GM06990 (cell line): Measurements from ENCODE around the gene MTCL3.
A peak's percentile ranks its signal among the peaks of the same experiment; 100 is the strongest.

Experiments
- DNase-seq: peaks from one replicate; pipeline ENCODE4 v3.0.0-alpha.2; 2011; ENCODE audit not compliant: insufficient read length; ENCODE audit errors: extremely low read depth
- H3K27me3 ChIP-seq: replicated peaks from 2 replicates; pipeline ENCODE4 v1.6.0; 2011; ENCODE audit warnings: low read length; ENCODE audit not compliant: control insufficient read depth, insufficient read depth
- H3K36me3 ChIP-seq: 2 replicates; pipeline ENCODE4 v1.5.1; 2011; ENCODE audit warnings: low read length; ENCODE audit not compliant: control insufficient read depth, insufficient read depth
- H3K4me3 ChIP-seq: replicated peaks from 2 replicates; pipeline ENCODE4 v1.5.1; 2011; ENCODE audit warnings: low read depth, mild to moderate bottlenecking, control low read depth, low read length
- TF ChIP-seq, protein P1 (sequence below): IDR thresholded peaks from 2 replicates; pipeline ENCODE4 v1.5.1; 2011; ENCODE audit warnings: low read length, control low read depth, mild to moderate bottlenecking, inconsistent platforms; ENCODE audit not compliant: insufficient read depth, poor library complexity, severe bottlenecking

MTCL3 gene

DNA sequence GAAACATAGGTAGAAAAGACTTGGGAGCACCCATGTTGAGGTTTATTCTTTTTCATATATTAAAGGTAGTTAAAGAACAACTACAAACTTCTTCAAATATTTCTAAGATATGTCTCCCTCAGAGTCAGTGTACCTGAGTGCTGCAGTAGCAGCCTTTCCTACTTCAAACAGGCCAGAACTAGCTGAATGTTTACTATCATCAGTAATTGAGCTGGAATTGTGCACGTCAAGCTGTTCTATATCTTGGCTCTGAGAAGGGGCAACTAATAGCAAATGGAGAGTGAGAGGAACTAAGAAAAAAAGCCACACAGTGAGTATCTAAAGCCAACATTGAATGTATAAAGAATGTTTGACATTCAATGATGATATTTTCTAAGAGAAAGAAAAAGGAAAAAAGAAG, 21.7 kb downstream of the MTCL3 start:
- TF ChIP-seq, protein P1, sequence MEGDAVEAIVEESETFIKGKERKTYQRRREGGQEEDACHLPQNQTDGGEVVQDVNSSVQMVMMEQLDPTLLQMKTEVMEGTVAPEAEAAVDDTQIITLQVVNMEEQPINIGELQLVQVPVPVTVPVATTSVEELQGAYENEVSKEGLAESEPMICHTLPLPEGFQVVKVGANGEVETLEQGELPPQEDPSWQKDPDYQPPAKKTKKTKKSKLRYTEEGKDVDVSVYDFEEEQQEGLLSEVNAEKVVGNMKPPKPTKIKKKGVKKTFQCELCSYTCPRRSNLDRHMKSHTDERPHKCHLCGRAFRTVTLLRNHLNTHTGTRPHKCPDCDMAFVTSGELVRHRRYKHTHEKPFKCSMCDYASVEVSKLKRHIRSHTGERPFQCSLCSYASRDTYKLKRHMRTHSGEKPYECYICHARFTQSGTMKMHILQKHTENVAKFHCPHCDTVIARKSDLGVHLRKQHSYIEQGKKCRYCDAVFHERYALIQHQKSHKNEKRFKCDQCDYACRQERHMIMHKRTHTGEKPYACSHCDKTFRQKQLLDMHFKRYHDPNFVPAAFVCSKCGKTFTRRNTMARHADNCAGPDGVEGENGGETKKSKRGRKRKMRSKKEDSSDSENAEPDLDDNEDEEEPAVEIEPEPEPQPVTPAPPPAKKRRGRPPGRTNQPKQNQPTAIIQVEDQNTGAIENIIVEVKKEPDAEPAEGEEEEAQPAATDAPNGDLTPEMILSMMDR, result no peak
- DNase-seq, result no peak
- no peaks in the 10 kb centered on the region for H3K36me3 ChIP-seq

DNA sequence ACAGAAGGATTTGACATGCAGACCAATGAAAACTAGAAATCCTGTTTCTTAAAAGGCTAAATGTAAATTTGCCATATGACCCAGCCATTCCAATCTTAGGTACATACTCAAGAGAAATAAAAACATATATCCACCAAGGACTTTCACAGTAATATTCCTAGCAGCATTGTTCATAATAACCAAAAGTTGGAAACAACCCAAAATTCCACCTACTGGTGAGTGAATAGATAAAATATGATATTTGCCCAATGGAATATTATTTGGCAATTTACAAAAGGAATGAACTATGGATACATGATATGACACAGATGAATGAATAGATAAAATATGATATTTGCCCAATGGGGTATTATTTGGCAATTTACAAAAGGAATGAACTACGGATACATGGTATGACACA, 22.7 kb downstream of the MTCL3 start:
- Histone ChIP-seq H3K27me3 (no peaks in the 10 kb centered on the region), H3K36me3 (no peaks in the 10 kb centered on the region), H3K4me3 (no peak overlapping the region)
- no peak for DNase-seq
- TF ChIP-seq, protein P1, result no peak

More for the DNA sequence above, 21.7 kb downstream of the MTCL3 start:
- no peaks in the 10 kb centered on the region for H3K27me3 ChIP-seq
- H3K4me3 ChIP-seq, result no peak overlapping the region

GRCh38 chr6:127494240-127494767, 24.8 kb downstream of the MTCL3 start:
- H3K4me3 ChIP-seq, result no peak overlapping the region
- no peak for DNase-seq
- TF ChIP-seq, protein P1, result no peak
- H3K36me3 ChIP-seq, result no peaks in the 10 kb centered on the region
- H3K27me3 ChIP-seq, result no peaks in the 10 kb centered on the region

DNA sequence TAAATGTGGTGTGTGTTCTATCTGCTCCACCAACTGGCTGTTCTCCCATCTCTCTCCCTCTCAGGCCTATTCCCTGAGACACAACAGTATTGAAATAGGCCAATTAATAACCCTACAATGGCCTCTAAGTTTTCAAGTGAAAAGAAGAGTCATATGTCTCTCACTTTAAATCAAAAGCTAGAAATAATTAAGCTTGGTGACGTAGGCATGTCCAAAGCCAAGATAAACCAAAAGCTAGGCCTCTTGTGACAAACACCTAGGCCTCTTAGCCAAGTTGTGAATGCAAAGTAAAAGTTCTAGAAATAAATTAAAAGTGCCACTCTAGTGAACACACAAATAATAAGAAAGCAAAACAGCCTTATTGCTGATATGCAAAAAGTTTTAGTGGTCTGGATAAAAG, 29.9 kb downstream of the MTCL3 start:
- DNase-seq, result no peak
- H3K27me3 ChIP-seq, result no peaks in the 10 kb centered on the region
- no peaks in the 10 kb centered on the region for H3K36me3 ChIP-seq
- TF ChIP-seq, protein P1, result no peak
- no peak overlapping the region for H3K4me3 ChIP-seq

DNA sequence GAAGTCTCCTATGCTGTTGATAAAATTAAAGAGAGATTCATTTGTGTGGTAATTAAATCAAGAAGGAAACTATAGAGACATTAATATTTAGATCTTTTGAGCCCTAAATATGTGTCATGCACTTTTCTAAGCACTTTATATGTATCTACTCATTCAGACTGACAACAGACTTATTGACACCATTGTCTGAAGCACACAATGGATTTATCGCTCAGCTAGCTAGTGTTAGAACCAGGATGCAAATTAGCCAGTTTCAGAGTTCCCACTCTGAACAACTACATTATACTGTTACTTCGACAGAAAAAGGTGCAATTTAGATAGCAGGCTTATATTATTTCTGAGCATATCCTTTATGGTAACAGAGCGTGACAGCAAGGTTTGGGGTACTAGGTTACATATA, 32.2 kb downstream of the MTCL3 start:
- H3K36me3 ChIP-seq, result no peaks in the 10 kb centered on the region
- TF ChIP-seq, protein P1, result no peak
- H3K4me3 ChIP-seq, result no peak overlapping the region
- DNase-seq, result no peak
- no peaks in the 10 kb centered on the region for H3K27me3 ChIP-seq

DNA sequence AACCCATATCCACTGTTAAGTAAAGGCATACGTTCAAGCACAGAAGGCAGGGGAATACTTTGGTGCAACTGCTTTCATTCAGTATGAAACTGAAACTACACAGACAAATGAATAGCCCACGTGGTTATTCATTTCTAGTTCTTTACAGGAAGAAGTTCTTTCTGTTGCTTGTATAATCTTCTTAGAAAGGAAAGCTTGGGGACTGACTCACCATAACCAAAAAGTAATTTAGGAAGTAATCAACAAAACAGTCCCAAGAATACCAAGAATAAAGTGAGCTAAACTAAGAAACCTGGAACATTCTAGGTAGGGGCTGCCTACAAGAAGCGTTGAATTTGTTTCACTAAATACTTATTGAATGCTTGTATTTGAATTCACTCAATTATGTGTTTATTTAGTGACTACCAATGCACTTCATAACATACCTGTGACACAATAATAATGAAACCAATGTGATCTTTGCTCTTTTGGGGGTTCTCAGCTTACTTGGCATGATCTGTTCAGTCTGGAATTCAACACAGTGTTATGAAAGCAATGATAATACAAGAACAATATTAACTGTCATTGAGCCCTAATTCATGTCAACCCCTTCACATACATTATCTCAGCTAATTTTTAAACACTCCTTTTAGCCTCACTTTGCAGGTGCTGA, 34.8 kb downstream of the MTCL3 start:
- no peak overlapping the region for H3K4me3 ChIP-seq
- peak; percentile 33 for DNase-seq

More for the DNA sequence above, 34.8 kb downstream of the MTCL3 start:
- TF ChIP-seq, protein P1, result no peak
- no peaks in the 10 kb centered on the region for H3K27me3 ChIP-seq
- H3K36me3 ChIP-seq, result no peaks in the 10 kb centered on the region
